ENCODE results near the gene ANKFY1. TPM values are rescaled to one million over a fixed set of nuclear protein-coding genes. Genes with fewer than 3 reads are reported as not detected.

The ANKFY1 gene
- total RNA-seq, 2 experiments from 2014 or later = 34.6 to 40.5 TPM

DNA sequence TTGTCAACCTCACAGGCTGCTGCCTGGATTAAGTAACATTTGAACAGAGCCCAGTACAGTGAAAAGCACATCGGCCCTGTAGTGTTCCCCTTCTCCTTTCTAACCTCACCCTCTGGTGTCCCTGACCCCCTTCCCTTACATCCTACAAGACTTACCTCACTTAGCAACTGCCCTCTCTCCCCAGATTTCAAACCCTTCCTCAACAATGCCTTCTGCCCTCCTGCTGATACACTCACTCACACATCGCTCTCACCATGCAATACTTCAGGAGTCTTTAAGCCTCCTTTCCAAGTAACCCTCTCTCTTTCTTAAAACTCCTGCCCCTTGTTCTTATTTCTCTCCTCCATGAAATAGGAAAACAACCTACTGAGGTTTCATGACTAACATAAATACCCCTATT is 138.8 kb downstream of the ANKFY1 start:
- no peak overlapping the region for H3K4me3 Mint-ChIP-seq
- DNase-seq = no peak
- H3K27ac Mint-ChIP-seq = peak overlapping the region; percentile 38
- ChIA-PET CTCF (no interaction called here), POLR2A (interaction anchor here (0.7 kb wide), 1 partner anchor 291 kb away, joined by 3 read pairs; no protein-coding TSS in a partner anchor)
- H3K36me3 Mint-ChIP-seq = peaks cover 4% of the 10 kb centered on the region
- intact Hi-C loops (cut with micrococcal nuclease) = no loop called here
- H3K4me1 Mint-ChIP-seq (ENCODE audit: low read depth) = peaks cover 33% of the 10 kb centered on the region
- H3K27me3 Mint-ChIP-seq = no peaks in the 10 kb centered on the region
- H3K9me3 Mint-ChIP-seq = no peaks in the 10 kb centered on the region

- no peak overlapping the region for H3K27ac Mint-ChIP-seq
- no peaks in the 10 kb centered on the region for H3K27me3 Mint-ChIP-seq
Measured at GRCh38 chr17:4120332-4120731, 143.4 kb downstream of the ANKFY1 start.

GRCh38 chr17:4119299-4119698 is 144.5 kb downstream of the ANKFY1 start:
- DNase-seq = no peak
- H3K36me3 Mint-ChIP-seq = peaks cover 13% of the 10 kb centered on the region
- CTCF ChIA-PET = no interaction called here
- H3K27ac Mint-ChIP-seq = no peak overlapping the region
- POLR2A ChIA-PET = no interaction called here
- intact Hi-C loops (cut with micrococcal nuclease) = no loop called here
- peaks cover 5% of the 10 kb centered on the region for H3K4me1 Mint-ChIP-seq (ENCODE audit: low read depth)
- H3K4me3 Mint-ChIP-seq = no peak overlapping the region
- H3K27me3 Mint-ChIP-seq = no peaks in the 10 kb centered on the region
- no peaks in the 10 kb centered on the region for H3K9me3 Mint-ChIP-seq

More at GRCh38 chr17:4120332-4120731, 143.4 kb downstream of the ANKFY1 start:
- POLR2A ChIA-PET = no interaction called here
- no peak overlapping the region for H3K4me3 Mint-ChIP-seq
- no peaks in the 10 kb centered on the region for H3K9me3 Mint-ChIP-seq
- peaks cover 13% of the 10 kb centered on the region for H3K36me3 Mint-ChIP-seq
- no peak for DNase-seq
- CTCF ChIA-PET = no interaction called here
- H3K4me1 Mint-ChIP-seq (ENCODE audit: low read depth) = peaks cover 12% of the 10 kb centered on the region
- intact Hi-C loops (cut with micrococcal nuclease) = no loop called here

DNA sequence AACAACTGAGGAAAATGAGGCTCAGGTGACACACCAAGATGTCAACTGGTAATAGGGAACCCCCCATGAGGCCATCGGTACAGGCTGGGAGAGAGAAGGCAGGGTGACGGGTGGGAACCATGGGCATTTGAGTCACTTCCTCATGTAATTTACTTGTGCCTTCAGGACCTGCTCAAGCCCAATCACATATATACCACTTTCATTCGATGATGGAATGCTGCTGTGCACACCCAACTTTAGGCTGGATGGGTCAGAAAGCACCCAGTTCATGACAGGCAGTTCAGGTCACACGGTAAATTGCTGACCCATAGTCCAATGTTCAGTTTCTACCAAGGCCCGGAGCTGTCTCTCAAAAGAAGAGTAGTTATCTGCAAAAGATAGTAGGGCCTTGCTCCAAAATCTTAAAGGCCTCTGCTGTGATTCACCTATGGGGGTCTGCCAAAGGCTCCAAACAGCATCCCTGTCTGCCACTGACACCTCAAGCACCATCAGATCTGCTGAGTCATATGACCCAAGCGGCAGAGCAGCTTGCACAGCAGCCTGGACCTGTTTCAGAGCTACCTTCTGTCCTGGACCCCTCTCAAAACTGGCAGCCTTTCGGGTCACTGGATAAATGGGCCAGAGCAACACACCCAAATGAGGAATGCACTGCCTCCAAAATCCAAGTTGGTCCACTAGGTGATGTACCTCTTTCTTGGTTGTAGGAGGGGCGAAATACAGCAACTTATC is 145.6 kb downstream of the ANKFY1 start:
- Mint-ChIP-seq H3K36me3 (peaks cover 14% of the 10 kb centered on the region), H3K4me1 (ENCODE audit: low read depth) (peaks cover 5% of the 10 kb centered on the region), H3K27ac (peak overlapping the region; percentile 59), H3K27me3 (no peaks in the 10 kb centered on the region), H3K4me3 (no peak overlapping the region), H3K9me3 (no peaks in the 10 kb centered on the region)
- intact Hi-C loops (cut with micrococcal nuclease) = no loop called here
- peak; percentile 14 for DNase-seq
- CTCF ChIA-PET = no interaction called here
- POLR2A ChIA-PET = no interaction called here

DNA sequence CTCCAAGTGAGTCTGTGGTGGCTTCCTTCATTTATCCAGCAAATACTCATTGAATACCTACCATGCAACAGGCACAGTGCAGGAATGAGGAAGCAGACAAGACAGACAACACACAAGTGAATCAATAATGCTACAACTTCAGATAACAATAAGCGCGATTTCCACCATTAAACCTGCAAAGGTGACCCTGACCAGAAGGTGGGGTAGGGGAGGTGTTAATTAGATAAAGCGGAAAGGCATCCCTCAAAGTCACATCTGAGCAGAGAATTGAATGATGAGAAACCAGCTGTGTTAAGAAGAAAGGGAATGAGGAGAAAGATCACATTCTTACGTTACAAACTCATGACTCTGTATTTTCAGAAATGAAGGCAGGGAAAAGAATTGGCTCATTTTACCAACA is 147.3 kb downstream of the ANKFY1 start:
- H3K4me3 Mint-ChIP-seq = no peak overlapping the region
- intact Hi-C loops (cut with micrococcal nuclease) = no loop called here
- ChIA-PET POLR2A (no interaction called here), CTCF (no interaction called here)
- no peaks in the 10 kb centered on the region for H3K27me3 Mint-ChIP-seq
- no peak overlapping the region for H3K27ac Mint-ChIP-seq
- H3K9me3 Mint-ChIP-seq = no peaks in the 10 kb centered on the region
- peaks cover 5% of the 10 kb centered on the region for H3K4me1 Mint-ChIP-seq (ENCODE audit: low read depth)
- H3K36me3 Mint-ChIP-seq = peaks cover 23% of the 10 kb centered on the region
- no peak for DNase-seq

Other genes with a start within 250 kb of the ANKFY1 start
- 10 to 100 TPM; 31.5 to 33.4 TPM for gene ZZEF1, start 120.9 kb downstream of the ANKFY1 start, total RNA-seq
- 1 to 10 TPM; 6.5 to 7.1 TPM for gene CYB5D2, start 120.8 kb downstream of the ANKFY1 start, total RNA-seq
- gene UBE2G1, start 102.7 kb upstream of the ANKFY1 start, total RNA-seq = 10 to 100 TPM; 54.4 to 57.6 TPM
- gene SPNS3, start 170.0 kb upstream of the ANKFY1 start, total RNA-seq = 1 to 10 TPM; 6.6 to 6.7 TPM
- gene SPNS2, start 234.9 kb upstream of the ANKFY1 start, total RNA-seq = under 1 TPM; 0.15 to 0.24 TPM

Data from activated CD4-positive, alpha-beta memory T cell treated with anti-CD3 and anti-CD28 coated beads for 36 hours (primary cell).